Endometrium (tissue), 2 donors: ENCODE results near the gene CD63.
A peak's percentile ranks its signal among the peaks of the same experiment; 100 is the strongest.

Experiments
- FAIRE-seq: peaks from 2 replicates; lab custom pipeline; 2012; peaks lifted over from hg19 to GRCh38; lab: Jason Lieb, UNC
- donor health status: control.
- donor health status: control.

CD63 gene

GRCh38 chr12:55739025-55739378, 10.2 kb upstream of the CD63 start:
- FAIRE-seq = no peak

- peak; percentile 92 for FAIRE-seq
These were observed 9.6 kb upstream of the CD63 start for GRCh38 chr12:55738123-55739024.

DNA sequence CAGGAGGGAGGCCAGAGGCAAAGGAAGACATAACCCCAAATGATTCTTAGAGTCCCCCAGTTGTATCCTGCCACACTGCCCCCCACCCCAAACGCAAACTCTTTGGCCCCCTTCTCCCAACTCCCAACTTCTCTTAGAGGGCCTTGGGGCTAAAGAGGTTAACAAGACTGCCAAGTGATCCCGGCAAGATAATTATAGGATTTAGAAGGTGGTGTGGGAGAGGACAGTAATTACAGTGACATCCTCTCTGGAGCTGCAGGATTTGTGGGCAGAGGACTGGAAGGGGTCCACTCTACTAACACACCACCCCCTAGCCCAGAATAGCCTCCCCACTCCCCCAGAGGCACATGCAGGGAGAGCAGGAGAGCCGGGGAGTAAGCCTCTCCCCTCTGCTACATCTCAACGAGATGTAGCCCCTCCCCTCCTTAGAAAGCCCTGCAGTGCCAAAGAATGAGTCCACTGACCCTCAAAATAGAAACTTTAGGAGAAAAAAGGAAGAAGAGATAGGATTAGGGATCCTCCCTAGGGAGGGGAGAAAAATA, 8.8 kb upstream of the CD63 start:
- FAIRE-seq = no peak

- FAIRE-seq = no peak
These were observed 8.2 kb upstream of the CD63 start for GRCh38 chr12:55736780-55737580.

GRCh38 chr12:55736076-55736475, 7.3 kb upstream of the CD63 start:
- FAIRE-seq = no peak

GRCh38 chr12:55734595-55734994, 5.8 kb upstream of the CD63 start:
- FAIRE-seq = no peak

- no peak for FAIRE-seq
These were observed 5.0 kb upstream of the CD63 start for GRCh38 chr12:55733858-55734257.

DNA sequence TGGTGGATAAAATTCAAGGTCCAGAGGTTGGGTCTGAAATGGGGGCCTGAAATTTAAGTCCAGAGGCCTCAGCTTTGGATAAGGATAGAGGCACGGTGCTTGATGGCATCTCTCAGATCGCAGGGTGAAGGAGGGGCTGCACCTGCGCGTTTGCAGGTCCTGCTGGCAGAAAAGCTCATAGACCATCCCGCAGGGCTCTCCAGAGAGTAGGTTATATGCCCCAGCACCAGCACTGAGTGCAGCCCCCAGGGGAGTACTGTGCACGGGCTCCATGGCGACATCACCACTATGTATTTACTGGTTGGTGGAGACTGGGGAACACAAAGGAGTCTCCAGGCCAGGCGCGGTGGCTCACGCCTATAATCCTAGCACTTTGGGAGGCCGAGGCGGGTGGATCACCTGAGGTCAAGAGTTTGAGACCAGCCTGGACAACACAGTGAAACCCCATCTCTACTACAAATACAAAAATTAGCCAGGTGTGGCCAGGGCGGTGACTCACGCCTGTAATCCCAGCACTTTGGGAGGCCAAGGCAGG, 4.3 kb upstream of the CD63 start:
- FAIRE-seq = no peak

- no peak for FAIRE-seq
These were observed 3.5 kb upstream of the CD63 start for GRCh38 chr12:55732288-55732687.

GRCh38 chr12:55729819-55730818, 1.3 kb upstream of the CD63 start:
- no peak for FAIRE-seq

- no peak for FAIRE-seq
These were observed 447 bp downstream of the CD63 start for GRCh38 chr12:55728186-55728938.

GRCh38 chr12:55727643-55728185, 1.1 kb downstream of the CD63 start:
- FAIRE-seq = no peak

GRCh38 chr12:55726971-55727370, 1.8 kb downstream of the CD63 start:
- FAIRE-seq = no peak

DNA sequence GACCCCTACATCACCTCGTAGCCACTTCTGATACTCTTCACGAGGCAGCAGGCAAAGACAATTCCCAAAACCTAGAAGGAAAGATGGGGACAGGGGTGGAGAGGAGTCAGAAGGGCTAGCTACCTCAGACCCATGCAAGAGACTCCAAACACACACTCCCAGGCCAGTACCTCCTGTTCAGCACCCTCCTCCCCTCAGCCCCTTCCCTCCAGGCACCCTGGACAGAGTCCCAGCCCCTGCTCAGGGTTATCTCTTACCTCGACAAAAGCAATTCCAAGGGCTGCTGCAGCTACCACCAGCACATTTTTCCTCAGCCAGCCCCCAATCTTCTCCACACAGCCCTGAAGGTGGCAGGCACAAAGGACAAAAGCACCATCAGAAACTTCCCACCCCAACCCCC, 3.3 kb downstream of the CD63 start:
- no peak for FAIRE-seq

- FAIRE-seq = no peak
These were observed 3.9 kb downstream of the CD63 start for GRCh38 chr12:55724940-55725309.

GRCh38 chr12:55724226-55724939, 4.4 kb downstream of the CD63 start:
- no peak for FAIRE-seq

- no peak for FAIRE-seq
These were observed 5.1 kb downstream of the CD63 start for GRCh38 chr12:55723516-55724225.

DNA sequence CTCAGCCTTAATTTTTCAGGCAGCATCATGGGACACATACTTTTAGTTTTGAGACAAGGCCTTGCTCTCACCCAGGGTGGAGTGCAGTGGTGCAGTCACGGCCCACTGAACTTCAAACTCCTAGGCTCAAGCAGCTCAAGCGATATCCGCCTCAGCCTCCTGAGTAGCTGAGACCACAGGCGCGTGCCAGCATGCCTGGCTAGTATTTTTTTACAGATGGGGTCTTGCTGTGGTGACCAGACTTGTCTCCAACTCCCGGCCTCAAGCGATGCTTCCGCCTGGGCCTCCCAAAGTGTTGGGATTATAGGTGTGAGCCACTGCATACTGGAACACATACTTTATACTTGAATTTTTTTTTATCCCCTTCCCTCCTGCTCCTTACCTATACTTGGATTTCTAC, 5.9 kb downstream of the CD63 start:
- no peak for FAIRE-seq

DNA sequence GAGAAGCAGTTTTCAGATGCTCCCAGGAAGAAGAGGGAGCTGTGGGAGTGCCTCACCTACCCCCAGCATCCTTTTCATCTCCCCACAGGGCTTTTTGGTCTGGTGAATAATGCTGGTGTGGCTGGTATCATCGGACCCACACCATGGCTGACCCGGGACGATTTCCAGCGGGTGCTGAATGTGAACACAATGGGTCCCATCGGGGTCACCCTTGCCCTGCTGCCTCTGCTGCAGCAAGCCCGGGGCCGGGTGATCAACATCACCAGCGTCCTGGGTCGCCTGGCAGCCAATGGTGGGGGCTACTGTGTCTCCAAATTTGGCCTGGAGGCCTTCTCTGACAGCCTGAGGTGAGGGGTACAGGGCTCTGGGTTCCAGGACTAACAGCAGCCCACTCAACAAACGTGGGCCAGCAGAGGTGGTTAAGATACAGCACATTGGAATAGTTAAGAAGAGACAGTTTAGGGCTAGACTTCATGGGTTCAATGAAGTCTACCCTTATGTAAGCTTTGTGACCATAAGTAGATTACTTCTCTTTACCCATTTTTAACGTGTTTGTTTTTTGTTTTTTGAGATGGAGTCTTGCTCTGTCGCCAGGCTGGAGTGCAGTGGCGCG, 7.1 kb downstream of the CD63 start:
- FAIRE-seq = no peak
